HCT116 (cell line): ENCODE measurements around the gene NARF. TPM values are rescaled to one million over a fixed set of nuclear protein-coding genes. Genes with fewer than 3 reads are reported as not detected.
"Not testable (repeated sequence)": the region's sequence is repeated elsewhere in the genome, so short reads cannot be mapped to it uniquely, and the experiment has no call there.

Source experiments
- ATAC-seq: fragments of 200-7000 bp; cut with Tn5 transposase; 2 replicates; pipeline ENCODE4 v1.9.1; 2020; ENCODE audit warnings: mild to moderate bottlenecking, moderate library complexity
- BruUV-seq: library from RNA; stranded (reverse); fragments of 400-500 nt; replicated peaks from 2 replicates; lab custom pipeline; 2021; lab: Mats Ljungman, UMichigan
- CTCF ChIA-PET: fragments of 300-600 bp; sonication (Branson Sonifier 250); formaldehyde crosslinking; loops from one replicate; lab custom pipeline; 2021; ENCODE audit warnings: antibody characterized with exemption; lab: Charles Lee
- POLR2A ChIA-PET: fragments of 300-600, 350-600 bp; sonication (Branson Sonifier 250); formaldehyde crosslinking; loops from one replicate; lab custom pipeline; 2021; ENCODE audit warnings: antibody characterized with exemption; lab: Charles Lee
- RAD21 ChIA-PET, 2 experiments: fragments of 300-600 bp; sonication (Branson Sonifier 250); formaldehyde crosslinking; loops; one replicate each; lab custom pipeline; 2023; ENCODE audit warnings: low total read pairs in 2 of 2; ENCODE audit not compliant: uncharacterized antibody in 2 of 2, unreplicated experiment in 2 of 2, low non-redundant PET in 1 of 2; lab: Charles Lee
- DNase-seq: peaks from one replicate; pipeline ENCODE4 v3.0.0-alpha.2; 2010; ENCODE audit warnings: low read depth, low spot score
- H2AFZ ChIP-seq: fragments of 200-600 bp; shearing (Covaris generic), sonication (generic); 2 replicates; pipeline ENCODE4 v1.6.1; 2017; ENCODE audit warnings: low read depth, mixed run types, mixed read lengths, antibody characterized with exemption, low read length; ENCODE audit not compliant: poor library complexity, severe bottlenecking
- H3K27ac ChIP-seq: 2 replicates; pipeline ENCODE4 v1.5.1; 2012; ENCODE audit warnings: low read depth, low read length
- H3K27me3 ChIP-seq: fragments of 200-600 bp; sonication (generic); 2 replicates; pipeline ENCODE4 v1.6.1; 2016; ENCODE audit warnings: mixed run types, low read length, mixed read lengths; ENCODE audit not compliant: insufficient read depth
- H3K36me3 ChIP-seq, 2 experiments: fragments of 200-500 bp in 1 of 2; fragments of 200-600 bp in 1 of 2; sonication (Bioruptor generic) in 1 of 2; sonication (generic) in 1 of 2; 2 replicates each; pipeline versions ENCODE4 v1.5.1 to v1.6.1; 2014 to 2016; ENCODE audit warnings: low read length in 2 of 2, inconsistent platforms in 1 of 2, mixed read lengths in 1 of 2, mixed run types in 1 of 2; ENCODE audit not compliant: insufficient read depth in 2 of 2, control insufficient read depth in 1 of 2
- H3K4me1 ChIP-seq, 2 experiments: fragments of 200-600 bp in 1 of 2; sonication (generic) in 1 of 2; 2 replicates each; pipeline versions ENCODE4 v1.5.1 to v1.6.1; 2012 to 2017; ENCODE audit warnings: low read length in 2 of 2, inconsistent platforms in 1 of 2, mild to moderate bottlenecking in 1 of 2, mixed read lengths in 1 of 2, mixed run types in 1 of 2, moderate library complexity in 1 of 2; ENCODE audit not compliant: insufficient read depth in 2 of 2, control insufficient read depth in 1 of 2
- H3K4me2 ChIP-seq: fragments of 200-600 bp; sonication (generic); 2 replicates; pipeline ENCODE4 v1.6.1; 2017; ENCODE audit warnings: mixed run types, low read length, mixed read lengths
- H3K4me3 ChIP-seq, 2 experiments: fragments of 200-600 bp in 1 of 2; sonication (generic) in 1 of 2; replicated peaks in 1 of 2; 2 replicates each; pipeline ENCODE4 v1.5.1; 2011 to 2016; ENCODE audit warnings: low read length in 2 of 2, control low read depth in 1 of 2, low read depth in 1 of 2, mild to moderate bottlenecking in 1 of 2, mixed read lengths in 1 of 2, mixed run types in 1 of 2
- H3K79me2 ChIP-seq: fragments of 200-600 bp; sonication (generic); 2 replicates; pipeline ENCODE4 v1.6.1; 2017; ENCODE audit warnings: mild to moderate bottlenecking, mixed run types, low read length, moderate library complexity, mixed read lengths; ENCODE audit not compliant: insufficient read depth
- H3K9ac ChIP-seq: fragments of 200-600 bp; sonication (generic); 2 replicates; pipeline ENCODE4 v1.6.1; 2016; ENCODE audit warnings: low read length, mixed read lengths
- H3K9me2 ChIP-seq: fragments of 200-600 bp; sonication (generic), shearing (Covaris generic); 2 replicates; pipeline ENCODE4 v1.6.1; 2017; ENCODE audit warnings: mixed run types, mild to moderate bottlenecking, moderate library complexity; ENCODE audit not compliant: insufficient read depth
- H3K9me3 ChIP-seq, 2 experiments: fragments of 200-500 bp in 1 of 2; fragments of 200-600 bp in 1 of 2; sonication (Bioruptor generic) in 1 of 2; sonication (generic) in 1 of 2; 2 replicates each; pipeline ENCODE4 v1.6.1; 2014 to 2017; ENCODE audit warnings: low read length in 2 of 2, mixed read lengths in 2 of 2, inconsistent platforms in 1 of 2, low read depth in 1 of 2, mild to moderate bottlenecking in 1 of 2, mixed run types in 1 of 2, moderate library complexity in 1 of 2; ENCODE audit not compliant: control insufficient read depth in 1 of 2, insufficient read depth in 1 of 2
- H4K20me1 ChIP-seq: fragments of 200-600 bp; sonication (generic), shearing (Covaris generic); 2 replicates; pipeline ENCODE4 v1.6.1; 2017; ENCODE audit warnings: mixed run types, mild to moderate bottlenecking, moderate library complexity; ENCODE audit not compliant: insufficient read depth
- CBX3 ChIP-seq: IDR thresholded peaks from 2 replicates; pipeline ENCODE4 v1.6.1; 2012; ENCODE audit warnings: low read depth
- CEBPB ChIP-seq: IDR thresholded peaks from 2 replicates; pipeline ENCODE4 v1.6.1; 2012; ENCODE audit warnings: low read depth
- EGR1 ChIP-seq: IDR thresholded peaks from 2 replicates; pipeline ENCODE4 v1.6.1; 2012; ENCODE audit warnings: low read depth
- POLR2AphosphoS5 ChIP-seq: IDR thresholded peaks from 2 replicates; pipeline ENCODE4 v1.6.1; 2011; ENCODE audit warnings: mild to moderate bottlenecking, low read depth, low read length, moderate library complexity
- REST ChIP-seq: IDR thresholded peaks from 2 replicates; pipeline ENCODE4 v1.6.1; 2012; ENCODE audit warnings: low read depth
- SP1 ChIP-seq: IDR thresholded peaks from 2 replicates; pipeline ENCODE4 v1.6.1; 2012; ENCODE audit warnings: low read depth
- TCF7L2 ChIP-seq: IDR thresholded peaks from 2 replicates; pipeline ENCODE4 v1.7.0; 2011; ENCODE audit warnings: borderline replicate concordance, inconsistent platforms; ENCODE audit not compliant: insufficient read depth, insufficient read length; ENCODE audit errors: extremely low read depth
- ZFX ChIP-seq: fragments of 450-650 bp; IDR thresholded peaks from 2 replicates; pipeline ENCODE4 v1.6.1; 2017
- ZNF274 ChIP-seq: fragments of 200-500 bp; sonication (Bioruptor generic); IDR thresholded peaks from 2 replicates; pipeline ENCODE4 v1.6.1; 2014; ENCODE audit warnings: mild to moderate bottlenecking, low read depth, low read length, inconsistent platforms
- intact Hi-C: fragments of 100-400 bp; cut with micrococcal nuclease; formaldehyde crosslinking; loops from 2 replicates; pipeline ENCODE4 v1.10.0; 2022
- total RNA-seq: library from RNA; stranded (reverse); gene quantifications from one replicate; pipeline ENCODE4 v1.2.1, GENCODE V29; 2021; ENCODE audit not compliant: unreplicated experiment
- TF ChIP-seq, protein P1 (sequence below): IDR thresholded peaks from 2 replicates; pipeline ENCODE4 v1.6.1; 2011; ENCODE audit warnings: mild to moderate bottlenecking, low read length, moderate library complexity; ENCODE audit not compliant: insufficient replicate concordance; ENCODE audit errors: extremely low read depth
- TF ChIP-seq, protein P2 (sequence below): IDR thresholded peaks from 2 replicates; pipeline ENCODE4 v1.6.1; 2012

NARF gene
- total RNA-seq, 1 experiment from 2014 or later: 91.8 TPM

DNA sequence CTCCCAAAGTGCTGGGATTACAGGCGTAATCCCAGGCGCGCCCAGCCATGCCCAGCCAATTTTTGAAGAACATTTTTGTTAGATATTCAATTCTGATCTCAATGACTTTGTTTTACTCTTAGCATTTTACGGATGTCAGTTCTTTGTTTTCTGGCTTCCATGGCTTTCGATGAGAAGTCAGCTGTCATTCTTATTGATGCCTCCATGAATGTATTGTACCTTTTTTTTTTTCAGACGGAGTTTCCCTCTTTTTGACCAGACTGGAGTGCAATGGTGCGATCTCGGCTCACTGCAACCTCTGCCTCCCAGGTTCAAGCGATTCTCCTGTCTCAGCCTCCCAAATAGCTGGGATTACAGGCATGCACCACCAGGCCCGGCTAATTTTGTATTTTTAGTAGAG lies 55.3 kb downstream of the NARF start:
- H3K9me2 ChIP-seq, H4K20me1 ChIP-seq, H3K4me1 ChIP-seq, intact Hi-C loops, CTCF ChIA-PET, H2AFZ ChIP-seq, H3K9ac ChIP-seq, H3K36me3 ChIP-seq, H3K9me3 ChIP-seq, H3K27me3 ChIP-seq, DNase-seq, H3K79me2 ChIP-seq, H3K4me2 ChIP-seq, H3K4me3 ChIP-seq, ATAC-seq, BruUV-seq, H3K27ac ChIP-seq, POLR2A ChIA-PET: not testable (repeated sequence)
- TF ChIP-seq CBX3: peak; percentile 67; the same call in 1 of the 2 replicates
- RAD21 ChIA-PET: interaction anchor here in 1 of 2 experiments (0.5 kb wide), 1 partner anchor 36 kb away, joined by 4 read pairs; no protein-coding TSS in a partner anchor

GRCh38 chr17:82517230-82517865 lies 58.8 kb downstream of the NARF start:
- ChIA-PET CTCF (no interaction called here), RAD21 (no interaction called here), POLR2A (no interaction called here)
- BruUV-seq: no TSS peak
- Histone ChIP-seq H3K9me3 (peaks cover 0 to 7% of the 10 kb centered on the region in 2 experiments; a peak in 1 of 4 replicates), H3K4me2 (no peak overlapping the region), H3K9me2 (no peaks in the 10 kb centered on the region), H2AFZ (no peak overlapping the region), H3K4me1 (peaks cover 5 to 23% of the 10 kb centered on the region in 2 experiments), H3K27ac (no peak overlapping the region), H3K79me2 (peaks cover 26% of the 10 kb centered on the region), H4K20me1 (peaks cover 9% of the 10 kb centered on the region; the same call in 1 of the 2 replicates), H3K36me3 (no peaks in the 10 kb centered on the region; a peak in 1 of 4 replicates)
- DNase-seq: no peak
- no peak for ATAC-seq
- no peak for TF ChIP-seq EGR1
- TF ChIP-seq, protein P1, sequence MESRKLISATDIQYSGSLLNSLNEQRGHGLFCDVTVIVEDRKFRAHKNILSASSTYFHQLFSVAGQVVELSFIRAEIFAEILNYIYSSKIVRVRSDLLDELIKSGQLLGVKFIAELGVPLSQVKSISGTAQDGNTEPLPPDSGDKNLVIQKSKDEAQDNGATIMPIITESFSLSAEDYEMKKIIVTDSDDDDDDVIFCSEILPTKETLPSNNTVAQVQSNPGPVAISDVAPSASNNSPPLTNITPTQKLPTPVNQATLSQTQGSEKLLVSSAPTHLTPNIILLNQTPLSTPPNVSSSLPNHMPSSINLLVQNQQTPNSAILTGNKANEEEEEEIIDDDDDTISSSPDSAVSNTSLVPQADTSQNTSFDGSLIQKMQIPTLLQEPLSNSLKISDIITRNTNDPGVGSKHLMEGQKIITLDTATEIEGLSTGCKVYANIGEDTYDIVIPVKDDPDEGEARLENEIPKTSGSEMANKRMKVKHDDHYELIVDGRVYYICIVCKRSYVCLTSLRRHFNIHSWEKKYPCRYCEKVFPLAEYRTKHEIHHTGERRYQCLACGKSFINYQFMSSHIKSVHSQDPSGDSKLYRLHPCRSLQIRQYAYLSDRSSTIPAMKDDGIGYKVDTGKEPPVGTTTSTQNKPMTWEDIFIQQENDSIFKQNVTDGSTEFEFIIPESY: no peak
- TF ChIP-seq, protein P2, sequence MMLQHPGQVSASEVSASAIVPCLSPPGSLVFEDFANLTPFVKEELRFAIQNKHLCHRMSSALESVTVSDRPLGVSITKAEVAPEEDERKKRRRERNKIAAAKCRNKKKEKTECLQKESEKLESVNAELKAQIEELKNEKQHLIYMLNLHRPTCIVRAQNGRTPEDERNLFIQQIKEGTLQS: no peak
- no peak for TF ChIP-seq ZFX
- TF ChIP-seq SP1: no peak
- TF ChIP-seq REST: no peak
- no peak for TF ChIP-seq CEBPB
- no peak for TF ChIP-seq ZNF274
- no peak for TF ChIP-seq POLR2AphosphoS5
- no peak for TF ChIP-seq TCF7L2
- TF ChIP-seq, all 23 proteins: peak for 0
- Histone ChIP-seq H3K27me3 (no peaks in the 10 kb centered on the region), H3K9ac (no peak overlapping the region), H3K4me3 (no peak overlapping the region)
- intact Hi-C loops: no loop called here
